Measurements from ENCODE around the gene CA10. TPM values are rescaled to one million over a fixed set of nuclear protein-coding genes. Genes with fewer than 3 reads are reported as not detected.
A peak's percentile ranks its signal among the peaks of the same experiment; 100 is the strongest.

Gene CA10
- total and polyA plus RNA-seq, 2 of the 4 experiments (the other 2 are of a cell fraction): not detected

DNA sequence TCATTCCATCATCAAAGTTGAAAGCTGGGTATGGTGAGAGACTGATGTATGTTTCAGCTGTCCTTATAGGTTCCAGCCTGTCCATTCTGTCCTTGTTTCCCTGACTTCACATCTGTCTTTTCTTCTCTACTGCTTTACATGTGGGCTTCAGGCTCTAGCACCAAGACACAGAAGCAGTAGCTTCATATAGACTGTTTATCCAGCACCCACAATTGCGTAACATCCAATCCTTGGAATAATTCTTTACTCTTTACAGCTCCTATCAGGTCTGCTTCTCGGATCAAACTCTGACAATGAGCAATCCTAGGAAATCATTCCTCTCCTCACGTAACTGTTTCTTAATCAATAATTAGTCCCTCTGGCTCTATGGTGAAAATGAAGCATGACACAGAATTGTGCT lies 158.9 kb downstream of the CA10 start:
- no peaks in the 10 kb centered on the region for H3K9me1 ChIP-seq (ENCODE audit: insufficient read depth, low read length)
- H3K4me3 ChIP-seq (ENCODE audit: insufficient read depth, low read depth, low read length): no peak overlapping the region
- WGBS, 2 experiments (ENCODE audit: extremely low coverage in 2 of 2, insufficient read length in 1 of 2): no CpG with 5 or more reads among the region's 3 CpGs
- no peak for DNase-seq
- H3K4me1 ChIP-seq (ENCODE audit: control insufficient read depth, insufficient read depth, low read length): no peaks in the 10 kb centered on the region
- no peak overlapping the region for H2AK9ac ChIP-seq (replicated peaks; ENCODE audit: low read depth, low read length, poor library complexity)
- no peaks in the 10 kb centered on the region for H3K36me3 ChIP-seq (ENCODE audit: control insufficient read depth, insufficient read depth, low read length)
- no peak overlapping the region for H2AK5ac ChIP-seq (ENCODE audit: low read depth, low read length)
- in situ Hi-C loops (cut with MboI; ENCODE audit: low sequenced_read_pairs): no loop called here
- H4K5ac ChIP-seq (ENCODE audit: low read depth, low read length): no peak overlapping the region
- H2BK120ac ChIP-seq (ENCODE audit: low read depth, low read length): no peak overlapping the region
- no TSS peak for BruUV-seq (replicated peaks)
- H3K23ac ChIP-seq (ENCODE audit: low read depth, low read length): no peak overlapping the region
- H2BK15ac ChIP-seq (ENCODE audit: low read depth, low read length): no peak overlapping the region
- intact Hi-C loops (cut with micrococcal nuclease): no loop called here
- H2BK5ac ChIP-seq (ENCODE audit: low read depth, low read length, poor library complexity, severe bottlenecking): no peak overlapping the region
- no peak overlapping the region for H2AFZ ChIP-seq (replicated peaks; ENCODE audit: low read length, poor library complexity)
- H4K8ac ChIP-seq (ENCODE audit: low read depth in 2 of 2, low read length in 2 of 2): no peak overlapping the region
- dilution Hi-C loops (cut with HindIII; ENCODE audit: low sequenced_read_pairs, unreplicated experiment): no loop called here
- no peaks in the 10 kb centered on the region for H3K27me3 ChIP-seq (ENCODE audit: control insufficient read depth, insufficient read depth, low read length)
- H3K14ac ChIP-seq (replicated peaks; ENCODE audit: low read depth, low read length): no peak overlapping the region
- TF ChIP-seq CEBPB (IDR thresholded peaks at IDR 0.05; ENCODE audit: low read depth, low read length): peak; percentile 35; the same call in 1 of the 2 replicates
- no peak for TF ChIP-seq MAFK (IDR thresholded peaks at IDR 0.05; ENCODE audit: low read depth, low read length)
- H3K9ac ChIP-seq (ENCODE audit: low read depth, low read length): no peak overlapping the region
- H3K9me3 ChIP-seq (ENCODE audit: control insufficient read depth, insufficient read depth, low read length): peaks cover 5% of the 10 kb centered on the region
- no peaks in the 10 kb centered on the region for H3K79me1 ChIP-seq (ENCODE audit: low read depth in 1 of 2, low read length in 2 of 2)
- H3K27ac ChIP-seq (ENCODE audit: insufficient read depth, low read length): no peak overlapping the region
- no peak for ATAC-seq (ENCODE audit: low read depth)
- H4K20me1 ChIP-seq (ENCODE audit: insufficient read depth, low read length): no peaks in the 10 kb centered on the region
- no peak overlapping the region for H3K18ac ChIP-seq (ENCODE audit: low read depth, low read length)
- no peak overlapping the region for H3K56ac ChIP-seq (ENCODE audit: extremely low read depth, insufficient read depth, low read length)
- ChIA-PET CTCF (no interaction called here), POLR2A (ENCODE audit: unreplicated experiment) (no interaction called here)
- no peak overlapping the region for H4K91ac ChIP-seq (ENCODE audit: insufficient read depth, low read depth, low read length)
- no peak overlapping the region for H3K4me2 ChIP-seq (ENCODE audit: low read depth, low read length)
- no peak overlapping the region for H3K4ac ChIP-seq (ENCODE audit: low read depth, low read length)
- H2BK20ac ChIP-seq (ENCODE audit: low read depth, low read length): no peak overlapping the region
